NCI-H748 (cell line): ENCODE results near the gene SFSWAP.
A peak's percentile ranks its signal among the peaks of the same experiment; 100 is the strongest.
"Not testable (repeated sequence)": the region's sequence is repeated elsewhere in the genome, so short reads cannot be mapped to it uniquely, and the experiment has no call there.

Experiments used
- DNase-seq: peaks from one replicate; lab custom pipeline; 2025; ENCODE audit not compliant: unreplicated experiment; lab: John Stamatoyannopoulos, UW

The SFSWAP gene

DNA sequence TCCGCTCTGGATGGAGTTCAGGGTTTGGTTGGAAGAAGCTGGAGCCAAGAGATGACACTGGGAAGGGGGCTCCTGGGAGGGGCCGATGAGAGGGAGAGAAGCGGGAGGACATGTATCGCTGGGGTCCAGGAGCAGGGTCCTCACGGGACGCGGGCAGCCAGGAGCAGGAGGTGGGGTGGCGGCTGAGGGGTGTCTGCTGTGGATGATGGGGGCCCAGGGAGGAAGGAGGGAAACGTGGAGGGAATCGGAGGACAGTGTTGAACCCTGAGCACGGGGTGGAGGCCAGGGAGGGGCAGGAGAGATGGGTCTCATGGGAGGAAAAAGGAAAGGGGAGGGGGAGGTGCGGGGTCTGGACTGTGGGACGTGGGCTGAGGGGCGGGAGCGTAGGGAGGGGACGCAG, 31.7 kb upstream of the SFSWAP start:
- not testable (repeated sequence) for DNase-seq

DNA sequence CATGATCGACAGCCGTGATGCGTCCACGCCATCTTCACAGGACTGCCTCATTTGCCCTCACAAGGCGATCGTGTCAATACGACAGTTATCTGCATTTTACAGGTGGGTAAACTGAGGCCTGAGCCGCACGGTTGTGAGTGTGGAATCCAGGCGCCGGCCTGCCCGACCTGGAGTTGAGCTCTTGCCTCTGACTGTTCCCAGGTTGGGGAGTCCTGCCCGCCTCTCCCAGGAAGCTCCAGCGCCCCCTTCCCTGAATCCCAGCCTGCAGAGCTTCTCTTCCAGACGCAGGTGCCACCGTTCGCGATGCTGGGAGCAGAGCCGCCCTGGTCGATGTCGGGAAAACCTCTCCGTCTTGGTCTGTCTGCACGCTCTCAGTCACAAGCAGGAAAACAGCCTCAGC, 31.1 kb upstream of the SFSWAP start:
- DNase-seq, result not testable (repeated sequence)

DNA sequence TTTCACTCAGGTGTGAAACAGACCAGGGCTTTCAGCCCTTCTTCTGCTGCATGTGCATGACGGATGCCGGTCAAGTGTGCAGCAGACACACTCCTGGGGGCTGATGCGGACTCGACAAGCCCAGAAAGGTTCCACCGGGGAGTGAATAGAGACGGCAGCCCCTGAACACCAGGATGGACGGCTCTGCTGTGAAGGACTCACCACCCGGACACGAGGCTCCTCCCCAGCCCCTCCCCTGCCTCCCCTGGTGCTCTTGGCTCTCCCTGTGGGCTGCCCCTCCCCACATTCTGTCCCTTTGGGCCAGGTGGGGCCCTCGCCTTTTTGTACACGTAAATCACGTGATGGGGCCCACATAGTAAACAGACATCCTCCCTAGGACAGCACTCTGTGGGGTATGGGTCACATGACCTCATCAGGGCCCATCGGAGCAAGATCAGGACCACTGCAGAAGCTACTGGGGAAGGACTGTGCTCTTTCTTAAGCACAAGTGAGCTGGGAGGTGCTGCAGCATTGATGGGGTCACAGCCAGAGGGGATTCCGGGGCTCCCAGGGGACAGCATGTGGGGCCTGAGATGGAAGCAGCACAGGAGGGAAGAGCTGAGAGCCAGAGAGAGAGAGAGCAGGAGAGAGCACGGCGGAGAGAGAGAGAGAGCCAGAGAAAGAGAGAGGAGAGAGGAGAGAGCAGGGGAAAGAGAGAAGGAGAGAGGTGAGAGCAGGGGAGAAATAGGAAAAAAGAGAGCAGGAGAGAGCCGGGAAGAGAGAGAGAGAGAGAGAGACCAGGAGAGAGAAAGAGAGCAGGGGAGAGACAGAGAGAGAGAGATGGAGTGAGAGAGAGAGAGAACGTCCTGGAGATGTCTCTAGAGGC, 30.3 kb upstream of the SFSWAP start:
- DNase-seq, result not testable (repeated sequence)

GRCh38 chr12:131681257-131681620, 29.7 kb upstream of the SFSWAP start:
- DNase-seq, result no peak

DNA sequence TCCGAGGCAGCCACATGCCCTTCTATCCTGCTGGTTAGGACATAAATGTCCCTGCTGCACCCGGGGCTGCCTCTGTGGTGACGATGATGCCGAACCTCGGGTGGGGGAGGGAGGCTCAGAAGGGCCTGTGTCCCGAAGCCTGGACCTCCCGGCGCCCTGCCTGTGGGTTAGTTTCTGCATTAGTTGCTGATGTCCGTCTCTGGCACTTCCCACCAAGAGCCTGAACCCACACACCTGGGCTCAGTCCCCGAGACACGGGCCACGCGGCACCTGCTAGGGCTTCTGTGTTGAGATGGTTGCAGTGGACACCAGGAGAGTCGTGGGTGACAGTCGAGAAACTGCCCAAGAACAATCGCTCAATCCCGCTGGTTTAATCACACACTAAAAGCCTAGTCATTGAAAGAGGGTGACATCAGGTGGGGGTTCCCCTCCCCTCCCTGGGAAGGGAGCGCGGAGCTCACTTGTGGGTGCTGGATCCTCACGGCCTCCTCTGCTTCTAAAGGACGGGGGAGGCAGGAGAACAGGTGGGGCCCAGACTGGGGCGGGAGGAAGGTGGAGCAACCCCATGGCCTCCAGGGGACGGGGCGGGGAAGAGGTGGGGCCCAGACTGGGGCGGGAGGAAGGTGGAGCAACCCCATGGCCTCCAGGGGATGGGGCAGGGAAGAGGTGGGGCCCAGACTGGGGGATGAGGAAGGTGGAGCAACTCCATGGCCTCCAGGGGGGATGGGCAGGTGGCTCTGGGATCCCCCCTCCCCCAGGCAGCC, 29.0 kb upstream of the SFSWAP start:
- DNase-seq, result peak; percentile 32

- DNase-seq, result no peak
These were observed 28.4 kb upstream of the SFSWAP start for GRCh38 chr12:131682510-131682895.

- DNase-seq, result no peak
These were observed 27.4 kb upstream of the SFSWAP start for GRCh38 chr12:131683266-131684014.

- peak; percentile 83 for DNase-seq
These were observed 26.7 kb upstream of the SFSWAP start for GRCh38 chr12:131684015-131684725.

DNA sequence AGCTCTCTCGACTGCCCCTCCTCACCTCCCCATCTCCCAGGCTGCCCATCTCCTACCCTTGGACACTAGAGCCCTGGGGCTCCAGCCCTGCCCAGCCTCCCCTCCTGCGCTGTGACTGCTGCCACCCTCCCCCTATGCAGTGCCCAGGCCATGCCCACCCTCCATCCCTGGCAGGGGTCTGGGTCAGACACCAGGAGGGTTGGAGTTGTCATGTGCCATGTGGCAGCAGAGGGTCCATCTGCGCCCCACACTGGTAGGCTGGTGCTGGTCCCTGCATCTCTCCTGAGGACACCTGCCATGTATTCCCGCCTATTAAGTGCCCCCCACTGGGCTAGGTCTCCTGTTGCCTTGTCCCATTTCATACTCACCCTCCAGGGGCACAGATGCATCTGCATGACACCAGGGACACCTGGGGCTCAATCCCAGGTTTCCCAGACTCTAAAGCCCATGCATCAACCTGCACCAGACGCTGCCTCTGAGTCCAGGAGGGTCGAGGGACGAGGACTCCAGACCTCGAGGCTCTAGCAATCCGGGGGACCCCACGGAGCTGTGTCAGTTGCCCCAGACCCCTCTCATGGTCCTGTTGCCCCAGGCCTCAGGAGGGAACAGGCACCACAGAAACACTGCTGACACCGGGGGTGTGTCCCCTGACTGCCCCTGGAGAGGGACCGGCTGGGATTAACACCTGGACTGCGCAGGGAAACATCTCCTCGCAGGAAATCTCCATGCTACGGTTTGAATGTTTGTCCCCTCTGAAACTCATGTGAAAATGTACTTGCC, 23.4 kb upstream of the SFSWAP start:
- no peak for DNase-seq

DNA sequence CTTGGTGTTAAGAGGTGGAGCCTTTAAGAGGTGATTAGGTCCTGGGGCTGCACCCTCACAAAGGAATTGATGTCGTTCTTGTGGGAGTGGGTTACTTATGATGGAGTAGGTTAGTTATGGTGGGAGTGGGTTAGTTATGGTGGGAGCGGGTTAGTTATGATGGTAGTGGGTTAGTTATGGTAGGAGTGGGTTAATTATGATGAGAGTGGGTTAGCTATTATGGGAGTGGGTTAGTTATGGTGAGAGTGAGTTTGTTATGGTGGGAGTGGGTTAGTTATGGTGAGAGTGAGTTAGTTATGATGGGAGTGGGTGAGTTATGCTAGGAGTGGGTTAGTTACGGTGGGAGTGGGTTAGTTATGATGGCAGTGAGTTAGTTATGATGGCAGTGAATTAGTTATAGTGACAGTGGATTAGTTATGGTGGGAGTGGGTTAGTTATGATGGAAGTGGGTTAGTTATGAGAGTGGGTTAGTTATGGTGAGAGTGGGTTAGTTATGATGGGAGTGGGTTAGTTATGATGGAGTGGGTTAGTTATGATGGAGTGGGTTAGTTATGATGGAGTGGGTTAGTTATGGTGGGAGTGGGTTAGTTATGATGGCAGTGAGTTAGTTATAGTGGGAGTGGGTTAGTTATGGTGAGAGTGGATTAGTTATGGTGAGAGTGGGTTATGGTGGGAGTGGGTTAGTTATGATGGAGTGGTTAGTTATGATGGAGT, 22.6 kb upstream of the SFSWAP start:
- DNase-seq, result no peak

DNA sequence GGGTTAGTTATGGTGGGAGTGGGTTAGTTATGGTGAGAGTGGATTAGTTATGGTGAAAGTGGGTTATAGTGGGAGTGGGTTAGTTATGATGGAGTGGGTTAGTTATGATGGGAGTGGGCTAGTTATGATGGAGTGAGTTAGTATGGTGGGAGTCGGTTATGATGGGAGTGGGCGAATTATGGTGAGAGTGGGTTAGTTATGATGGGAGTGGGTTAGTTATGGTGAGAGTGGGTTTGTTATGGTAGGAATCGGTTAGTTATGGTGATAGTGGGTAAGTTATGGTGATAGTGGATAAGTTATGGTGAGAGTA, 22.1 kb upstream of the SFSWAP start:
- no peak for DNase-seq

GRCh38 chr12:131690320-131690719, 20.6 kb upstream of the SFSWAP start:
- DNase-seq, result no peak

- no peak for DNase-seq
These were observed 18.5 kb upstream of the SFSWAP start for GRCh38 chr12:131692431-131692830.

GRCh38 chr12:131693149-131693548, 17.7 kb upstream of the SFSWAP start:
- DNase-seq, result no peak

DNA sequence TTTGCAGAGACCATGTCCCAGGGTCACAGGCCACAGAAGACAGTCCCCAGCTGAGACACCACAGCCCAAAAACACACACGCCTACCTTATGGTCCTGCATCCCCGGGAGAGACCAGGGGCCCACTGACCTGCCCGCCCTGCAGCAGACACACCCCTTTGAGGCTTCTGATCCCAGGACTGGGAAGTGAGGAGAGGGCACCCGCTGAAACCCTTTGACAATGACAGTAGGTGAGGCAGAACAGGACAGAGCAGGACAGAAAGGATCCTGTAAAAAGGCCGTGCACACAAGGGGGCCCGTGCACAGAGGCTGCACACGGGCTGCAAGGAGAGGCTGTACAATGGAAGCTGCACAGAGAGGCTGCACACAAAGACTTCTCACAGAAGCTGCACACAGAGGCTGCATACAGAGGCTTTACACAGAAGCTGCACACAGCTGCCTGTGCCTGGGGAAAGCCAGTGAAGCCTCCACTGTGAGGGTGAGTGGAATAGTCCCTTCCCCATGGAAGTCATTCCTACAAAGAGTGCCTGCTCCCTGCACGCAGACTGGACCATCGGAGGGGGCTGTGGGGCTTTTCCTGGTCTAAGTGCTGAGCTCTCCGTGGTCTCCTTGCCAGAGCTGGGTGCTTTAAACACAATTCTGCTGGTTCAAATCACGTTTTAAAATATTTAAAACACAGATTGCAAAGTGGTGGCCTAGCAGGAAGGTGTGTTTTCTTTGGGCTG, 16.6 kb upstream of the SFSWAP start:
- DNase-seq, result no peak

- DNase-seq, result no peak
These were observed 14.9 kb upstream of the SFSWAP start for GRCh38 chr12:131695968-131696367.

- no peak for DNase-seq
These were observed 12.6 kb upstream of the SFSWAP start for GRCh38 chr12:131698286-131698685.

DNA sequence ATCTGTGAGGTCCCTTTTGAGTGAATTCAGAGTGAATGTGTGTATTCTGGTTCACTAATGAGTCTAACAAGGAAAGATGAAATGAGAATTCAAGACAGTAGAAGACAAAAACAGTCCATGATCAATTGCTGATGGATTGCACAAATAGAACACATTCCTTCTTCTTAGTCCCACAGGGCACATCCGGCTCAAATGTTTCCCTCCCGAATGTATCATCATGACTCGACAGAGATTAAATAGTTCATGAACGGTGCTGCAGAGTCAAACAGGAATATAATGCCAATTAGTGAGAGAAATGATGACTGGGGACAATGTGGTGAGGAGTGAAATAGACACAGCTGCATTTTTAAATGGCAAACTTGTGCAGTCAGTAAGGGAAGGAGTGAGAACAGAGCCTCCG, 11.5 kb upstream of the SFSWAP start:
- no peak for DNase-seq

DNA sequence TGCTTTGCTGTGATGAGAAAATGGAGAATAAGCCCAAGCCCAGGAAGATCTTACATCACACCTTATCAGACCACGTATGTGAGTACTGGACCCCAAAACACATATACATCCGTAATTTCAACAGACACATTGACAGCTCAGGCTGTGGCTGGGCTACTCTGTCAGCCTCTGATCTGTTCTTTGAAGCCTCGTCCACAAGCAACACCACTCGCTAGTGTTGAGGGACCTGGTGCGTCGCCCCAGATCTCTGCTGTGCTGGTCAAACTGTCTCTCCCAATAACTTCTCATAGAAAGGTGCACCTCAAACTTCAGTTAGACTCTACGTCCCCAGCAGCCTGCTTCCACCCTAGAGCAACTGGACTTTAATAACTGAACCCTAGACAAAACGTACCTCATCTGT, 10.6 kb upstream of the SFSWAP start:
- DNase-seq, result no peak
